ENCODE data around the gene FAM117A. TPM values are rescaled to one million over a fixed set of nuclear protein-coding genes. Genes with fewer than 3 reads are reported as not detected.

FAM117A gene, protein sequence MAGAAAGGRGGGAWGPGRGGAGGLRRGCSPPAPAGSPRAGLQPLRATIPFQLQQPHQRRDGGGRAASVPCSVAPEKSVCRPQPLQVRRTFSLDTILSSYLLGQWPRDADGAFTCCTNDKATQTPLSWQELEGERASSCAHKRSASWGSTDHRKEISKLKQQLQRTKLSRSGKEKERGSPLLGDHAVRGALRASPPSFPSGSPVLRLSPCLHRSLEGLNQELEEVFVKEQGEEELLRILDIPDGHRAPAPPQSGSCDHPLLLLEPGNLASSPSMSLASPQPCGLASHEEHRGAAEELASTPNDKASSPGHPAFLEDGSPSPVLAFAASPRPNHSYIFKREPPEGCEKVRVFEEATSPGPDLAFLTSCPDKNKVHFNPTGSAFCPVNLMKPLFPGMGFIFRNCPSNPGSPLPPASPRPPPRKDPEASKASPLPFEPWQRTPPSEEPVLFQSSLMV
- total RNA-seq (2012; rRNA removed) = 1.3 and 2.3 TPM in 2 replicates

DNA sequence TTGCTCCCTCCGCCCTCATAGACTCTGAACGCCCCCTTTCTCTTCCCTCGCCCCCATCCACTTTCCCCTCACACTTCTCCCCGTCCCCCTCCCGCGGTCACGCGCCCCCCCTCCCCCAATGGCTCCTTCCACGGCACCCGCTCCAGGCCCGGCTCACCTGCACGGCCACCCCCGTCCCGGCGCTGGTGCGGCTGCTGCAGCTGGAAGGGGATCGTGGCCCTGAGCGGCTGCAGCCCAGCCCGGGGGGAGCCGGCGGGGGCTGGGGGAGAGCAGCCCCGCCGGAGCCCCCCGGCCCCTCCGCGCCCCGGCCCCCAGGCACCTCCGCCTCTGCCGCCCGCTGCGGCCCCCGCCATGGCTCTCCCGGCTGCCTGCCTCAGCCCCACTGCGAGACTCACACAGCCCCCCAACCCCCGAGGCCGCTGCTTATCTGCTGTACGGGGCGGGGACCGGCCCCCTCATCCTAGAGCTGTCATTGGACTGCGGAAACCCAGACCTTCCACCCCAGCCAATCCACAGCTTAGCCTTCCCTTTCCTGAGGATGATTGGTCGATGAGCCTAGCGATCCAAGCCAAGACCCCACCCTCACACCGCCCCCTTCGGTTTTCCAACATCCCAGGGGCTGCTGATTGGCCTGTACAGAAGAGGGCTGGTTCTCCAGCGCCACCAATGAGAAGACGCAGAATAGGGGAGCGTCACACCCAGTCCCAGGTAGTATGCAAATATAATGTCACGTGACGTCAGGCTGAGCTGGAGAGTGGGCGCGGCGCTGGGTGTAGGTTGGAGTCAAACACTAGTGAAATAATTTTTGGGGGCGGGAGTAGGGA is at the start of gene FAM117A:
TSS of gene FAM117A (minus strand) at position 397 of the 824 bp plus-strand sequence. CDS start at position 353, 44 bp downstream.
- no peaks in the 10 kb centered on the region for H3K9me3 ChIP-seq (replicated peaks; ENCODE audit: low read length)
- H3K9ac ChIP-seq (ENCODE audit: low read depth, low read length) = no peak within 1 kb of the TSS
- no peaks in the 10 kb centered on the region for H3K36me3 ChIP-seq (ENCODE audit: insufficient read depth, low read length)
- H3K4me1 ChIP-seq (ENCODE audit: control insufficient read depth, insufficient read depth, low read length) = peaks cover 14% of the 10 kb centered on the region
- peaks cover 85% of the 10 kb centered on the region for H3K27me3 ChIP-seq (ENCODE audit: control insufficient read depth, insufficient read depth, low read length)
- H3K4me3 ChIP-seq (ENCODE audit: low read length) = peak within 1 kb of the TSS; percentile 66
- peak within 1 kb of the TSS; percentile 76 for H3K4me2 ChIP-seq (ENCODE audit: low read length)

DNA sequence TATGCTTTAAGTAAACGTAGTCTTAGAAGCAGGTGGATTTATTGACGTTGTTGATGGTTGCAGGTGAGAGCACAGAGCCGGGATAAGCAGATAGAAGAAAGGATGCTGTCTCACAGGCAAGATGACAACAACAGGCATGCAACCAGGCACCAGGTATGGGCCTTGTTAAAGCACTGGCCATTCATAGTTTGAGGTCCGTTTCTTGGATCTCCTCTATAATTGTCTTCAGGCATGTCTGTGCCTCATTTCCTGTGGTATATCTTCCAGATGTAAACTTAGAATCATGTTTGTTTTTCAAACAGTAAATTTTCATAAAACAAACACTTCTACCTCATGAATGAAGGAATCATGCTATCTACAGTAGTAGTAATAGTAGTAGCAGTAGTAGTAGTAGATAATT is 45.1 kb upstream of the FAM117A start:
- no peak overlapping the region for H3K4me3 ChIP-seq (ENCODE audit: low read length)
- peaks cover 14% of the 10 kb centered on the region for H3K4me1 ChIP-seq (ENCODE audit: control insufficient read depth, insufficient read depth, low read length)
- no peak overlapping the region for H3K4me2 ChIP-seq (ENCODE audit: low read length)
- H3K9me3 ChIP-seq (replicated peaks; ENCODE audit: low read length) = no peaks in the 10 kb centered on the region
- H3K36me3 ChIP-seq (ENCODE audit: insufficient read depth, low read length) = peaks cover 49% of the 10 kb centered on the region
- H3K27me3 ChIP-seq (ENCODE audit: control insufficient read depth, insufficient read depth, low read length) = no peaks in the 10 kb centered on the region
- no peak overlapping the region for H3K9ac ChIP-seq (ENCODE audit: low read depth, low read length)

DNA sequence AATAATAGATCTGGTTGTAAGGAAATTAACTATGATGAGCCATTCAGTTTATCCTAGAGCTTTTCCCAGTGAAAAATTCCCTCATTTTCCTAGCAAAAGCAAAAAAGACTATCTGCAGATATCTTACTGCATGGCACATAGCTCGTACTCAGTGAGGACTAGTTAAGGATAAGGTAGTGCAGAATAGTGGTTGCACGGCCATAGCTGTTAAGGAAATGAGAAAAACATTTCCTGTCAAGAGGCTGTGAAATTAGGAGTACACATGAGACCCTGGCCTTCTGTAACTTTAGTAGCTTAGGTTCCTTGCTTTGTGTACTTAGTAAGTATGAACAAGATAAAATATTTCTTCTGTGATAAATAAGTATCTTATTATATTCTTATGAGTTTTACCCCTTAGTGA is 34.8 kb upstream of the FAM117A start:
- H3K9ac ChIP-seq (ENCODE audit: low read depth, low read length) = no peak overlapping the region
- H3K4me2 ChIP-seq (ENCODE audit: low read length) = no peak overlapping the region
- peaks cover 68% of the 10 kb centered on the region for H3K36me3 ChIP-seq (ENCODE audit: insufficient read depth, low read length)
- no peaks in the 10 kb centered on the region for H3K9me3 ChIP-seq (replicated peaks; ENCODE audit: low read length)
- no peaks in the 10 kb centered on the region for H3K4me1 ChIP-seq (ENCODE audit: control insufficient read depth, insufficient read depth, low read length)
- H3K4me3 ChIP-seq (ENCODE audit: low read length) = no peak overlapping the region
- H3K27me3 ChIP-seq (ENCODE audit: control insufficient read depth, insufficient read depth, low read length) = no peaks in the 10 kb centered on the region

DNA sequence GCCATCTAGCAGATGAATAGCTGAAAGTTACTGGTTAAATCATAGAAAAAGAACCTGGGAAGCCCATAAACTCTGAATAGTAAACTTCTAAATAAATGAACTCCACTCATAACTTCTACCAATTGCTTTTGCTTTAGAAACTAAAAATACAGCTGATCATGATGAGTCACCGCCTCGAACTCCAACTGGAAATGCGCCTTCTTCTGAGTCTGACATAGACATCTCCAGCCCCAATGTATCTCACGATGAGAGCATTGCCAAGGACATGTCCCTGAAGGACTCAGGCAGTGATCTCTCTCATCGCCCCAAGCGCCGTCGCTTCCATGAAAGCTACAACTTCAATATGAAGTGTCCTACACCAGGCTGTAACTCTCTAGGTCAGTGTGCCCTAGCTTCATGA is 34.3 kb upstream of the FAM117A start:
- H3K36me3 ChIP-seq (ENCODE audit: insufficient read depth, low read length) = peaks cover 71% of the 10 kb centered on the region
- H3K9me3 ChIP-seq (replicated peaks; ENCODE audit: low read length) = no peaks in the 10 kb centered on the region
- no peak overlapping the region for H3K9ac ChIP-seq (ENCODE audit: low read depth, low read length)
- H3K4me2 ChIP-seq (ENCODE audit: low read length) = no peak overlapping the region
- no peak overlapping the region for H3K4me3 ChIP-seq (ENCODE audit: low read length)
- no peaks in the 10 kb centered on the region for H3K27me3 ChIP-seq (ENCODE audit: control insufficient read depth, insufficient read depth, low read length)
- H3K4me1 ChIP-seq (ENCODE audit: control insufficient read depth, insufficient read depth, low read length) = no peaks in the 10 kb centered on the region

DNA sequence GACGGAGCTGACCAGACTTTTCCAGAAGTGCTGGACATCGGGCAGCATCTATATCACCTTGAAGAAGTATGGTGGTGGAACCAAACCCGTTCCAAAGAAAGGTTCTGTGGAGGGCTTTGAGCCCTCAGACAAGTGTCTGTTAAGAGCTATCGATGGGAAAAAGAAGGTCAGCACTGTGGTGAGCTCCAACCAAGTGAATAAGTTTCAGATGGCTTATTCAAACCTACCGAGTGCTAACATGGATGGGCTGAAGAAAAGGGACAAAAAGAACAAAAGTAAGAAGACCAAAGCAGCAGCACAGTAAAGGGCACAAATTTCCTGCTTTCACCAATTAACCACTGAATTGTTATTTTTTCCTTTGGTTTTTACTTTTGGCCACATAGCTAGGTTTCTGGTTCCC is 31.4 kb upstream of the FAM117A start:
- Histone ChIP-seq H3K9ac (ENCODE audit: low read depth, low read length) (no peak overlapping the region), H3K9me3 (replicated peaks; ENCODE audit: low read length) (no peaks in the 10 kb centered on the region), H3K4me2 (ENCODE audit: low read length) (no peak overlapping the region), H3K27me3 (ENCODE audit: control insufficient read depth, insufficient read depth, low read length) (no peaks in the 10 kb centered on the region), H3K4me1 (ENCODE audit: control insufficient read depth, insufficient read depth, low read length) (no peaks in the 10 kb centered on the region), H3K36me3 (ENCODE audit: insufficient read depth, low read length) (peaks cover 75% of the 10 kb centered on the region), H3K4me3 (ENCODE audit: low read length) (no peak overlapping the region)

DNA sequence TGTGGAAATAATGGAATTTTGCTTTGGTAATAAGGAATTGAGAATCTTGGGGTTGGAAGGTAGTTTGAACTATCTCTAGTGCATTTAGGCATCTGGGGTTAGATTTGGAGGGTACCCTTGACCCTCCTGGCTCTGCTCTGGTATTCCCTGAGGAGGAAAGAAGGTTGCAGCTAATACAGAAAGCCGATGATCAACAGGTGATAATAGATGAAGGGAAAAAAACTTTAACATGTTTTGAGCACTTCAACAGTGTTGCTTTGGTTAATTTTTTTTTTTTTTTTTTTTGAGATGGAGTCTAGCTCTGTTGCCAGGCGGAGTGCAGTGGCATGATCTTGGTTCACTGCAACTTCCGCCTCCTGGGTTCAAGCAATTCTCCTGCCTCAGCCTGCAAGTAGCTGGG is 29.4 kb upstream of the FAM117A start:
- Histone ChIP-seq H3K4me1 (ENCODE audit: control insufficient read depth, insufficient read depth, low read length) (peaks cover 6% of the 10 kb centered on the region), H3K4me3 (ENCODE audit: low read length) (no peak overlapping the region), H3K27me3 (ENCODE audit: control insufficient read depth, insufficient read depth, low read length) (no peaks in the 10 kb centered on the region), H3K36me3 (ENCODE audit: insufficient read depth, low read length) (peaks cover 61% of the 10 kb centered on the region), H3K9ac (ENCODE audit: low read depth, low read length) (no peak overlapping the region), H3K9me3 (replicated peaks; ENCODE audit: low read length) (no peaks in the 10 kb centered on the region), H3K4me2 (ENCODE audit: low read length) (no peak overlapping the region)

DNA sequence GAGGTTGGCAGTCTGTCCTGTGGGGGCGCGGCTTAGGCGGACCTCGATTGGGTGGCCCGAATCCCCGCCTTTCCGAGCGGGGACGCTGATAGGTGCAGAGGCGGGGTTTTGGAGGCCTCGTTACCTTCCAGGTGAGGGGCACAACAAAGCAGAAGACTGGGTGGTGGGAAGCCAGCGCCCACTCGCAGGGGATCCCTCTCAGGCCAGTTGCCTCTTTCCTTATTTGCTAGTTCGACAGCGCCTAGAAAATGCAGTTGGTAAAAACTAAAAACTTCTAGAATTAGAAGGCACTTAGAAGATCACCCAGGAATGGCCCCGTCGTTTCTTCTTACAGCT is 25.3 kb upstream of the FAM117A start:
- Histone ChIP-seq H3K9ac (ENCODE audit: low read depth, low read length) (peak overlapping the region; percentile 51), H3K9me3 (replicated peaks; ENCODE audit: low read length) (no peaks in the 10 kb centered on the region), H3K4me3 (ENCODE audit: low read length) (peak overlapping the region; percentile 88), H3K36me3 (ENCODE audit: insufficient read depth, low read length) (peaks cover 31% of the 10 kb centered on the region), H3K4me2 (ENCODE audit: low read length) (peak overlapping the region; percentile 92), H3K4me1 (ENCODE audit: control insufficient read depth, insufficient read depth, low read length) (peaks cover 14% of the 10 kb centered on the region), H3K27me3 (ENCODE audit: control insufficient read depth, insufficient read depth, low read length) (no peaks in the 10 kb centered on the region)

DNA sequence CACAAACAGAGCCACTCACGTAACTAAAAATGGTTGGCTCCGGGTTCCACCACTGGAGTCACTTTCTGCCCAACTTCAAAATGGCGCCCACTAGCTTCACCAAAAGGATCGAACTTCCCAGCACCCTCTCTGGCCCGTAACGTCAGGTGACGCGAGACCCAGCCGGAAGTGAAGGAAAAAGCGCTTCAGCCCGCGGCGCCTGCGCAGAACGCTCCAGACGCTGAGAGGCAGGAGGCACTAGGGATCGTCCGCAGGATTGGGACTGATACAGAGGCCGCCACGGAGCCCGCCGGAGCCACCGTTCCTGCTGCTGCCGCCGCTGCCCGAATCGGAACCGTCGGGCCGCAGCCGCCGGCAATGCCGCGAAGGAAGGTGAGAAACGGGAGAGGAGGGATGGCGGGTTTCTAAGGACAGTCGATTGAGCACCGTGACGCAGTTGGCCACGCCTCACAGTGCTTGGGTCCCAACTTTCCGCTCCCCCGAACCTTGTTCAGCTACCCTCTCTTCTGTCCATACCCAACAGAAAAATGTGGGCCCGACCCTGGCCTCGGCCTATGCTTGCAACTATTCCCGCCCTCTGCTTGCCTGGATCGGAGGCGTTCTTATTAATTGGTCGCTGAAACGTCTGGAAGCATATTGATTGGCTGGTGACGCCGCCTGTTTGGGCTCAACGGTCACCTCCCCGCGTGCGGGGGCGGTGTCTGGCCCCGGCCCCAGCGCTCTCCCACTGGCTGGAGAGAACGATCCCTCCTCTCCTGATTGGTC is 24.7 kb upstream of the FAM117A start, which contains the start of gene KAT7:
TSS of gene KAT7 (plus strand) at position 204 of the 765 bp plus-strand sequence. CDS start at position 358, 154 bp downstream.
- peak within 1 kb of the TSS; percentile 88 for H3K4me3 ChIP-seq (ENCODE audit: low read length)
- H3K9me3 ChIP-seq (replicated peaks; ENCODE audit: low read length) = no peaks in the 10 kb centered on the region
- H3K36me3 ChIP-seq (ENCODE audit: insufficient read depth, low read length) = peaks cover 26% of the 10 kb centered on the region
- H3K4me2 ChIP-seq (ENCODE audit: low read length) = peak within 1 kb of the TSS; percentile 92
- no peaks in the 10 kb centered on the region for H3K27me3 ChIP-seq (ENCODE audit: control insufficient read depth, insufficient read depth, low read length)
- H3K4me1 ChIP-seq (ENCODE audit: control insufficient read depth, insufficient read depth, low read length) = peaks cover 14% of the 10 kb centered on the region
- H3K9ac ChIP-seq (ENCODE audit: low read depth, low read length) = peak within 1 kb of the TSS; percentile 98

DNA sequence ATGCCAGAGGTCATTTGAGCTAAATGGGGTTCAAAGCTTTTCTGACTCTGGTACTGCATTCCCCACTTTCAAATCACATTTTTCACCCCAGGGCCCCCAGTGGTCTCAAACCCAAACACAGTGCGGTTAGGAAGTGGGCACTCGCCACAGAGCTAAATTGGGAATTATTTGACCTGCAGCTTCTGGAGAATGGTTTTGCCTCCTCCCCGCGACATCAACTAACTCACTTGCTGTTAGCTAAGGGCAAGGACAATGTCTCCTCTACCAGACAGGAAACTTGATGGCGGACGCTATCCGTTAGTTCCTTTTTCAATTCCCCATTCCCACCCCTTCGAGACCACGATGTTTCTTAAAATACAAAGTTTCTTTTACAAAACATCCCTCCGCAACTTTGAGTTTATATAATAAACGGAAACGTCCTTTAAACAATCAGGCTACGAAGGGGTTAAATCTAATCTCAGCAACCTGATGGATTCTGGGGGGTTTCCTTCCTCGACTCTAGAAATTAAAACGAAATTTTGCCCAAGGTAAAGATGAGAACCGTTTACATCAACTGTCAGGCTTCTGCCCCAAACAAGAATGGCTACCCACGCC is 24.1 kb upstream of the FAM117A start:
- no peaks in the 10 kb centered on the region for H3K27me3 ChIP-seq (ENCODE audit: control insufficient read depth, insufficient read depth, low read length)
- peaks cover 21% of the 10 kb centered on the region for H3K36me3 ChIP-seq (ENCODE audit: insufficient read depth, low read length)
- H3K9me3 ChIP-seq (replicated peaks; ENCODE audit: low read length) = no peaks in the 10 kb centered on the region
- peaks cover 14% of the 10 kb centered on the region for H3K4me1 ChIP-seq (ENCODE audit: control insufficient read depth, insufficient read depth, low read length)
- H3K4me2 ChIP-seq (ENCODE audit: low read length) = peak overlapping the region; percentile 80
- peak overlapping the region; percentile 98 for H3K9ac ChIP-seq (ENCODE audit: low read depth, low read length)
- peak overlapping the region; percentile 88 for H3K4me3 ChIP-seq (ENCODE audit: low read length)

DNA sequence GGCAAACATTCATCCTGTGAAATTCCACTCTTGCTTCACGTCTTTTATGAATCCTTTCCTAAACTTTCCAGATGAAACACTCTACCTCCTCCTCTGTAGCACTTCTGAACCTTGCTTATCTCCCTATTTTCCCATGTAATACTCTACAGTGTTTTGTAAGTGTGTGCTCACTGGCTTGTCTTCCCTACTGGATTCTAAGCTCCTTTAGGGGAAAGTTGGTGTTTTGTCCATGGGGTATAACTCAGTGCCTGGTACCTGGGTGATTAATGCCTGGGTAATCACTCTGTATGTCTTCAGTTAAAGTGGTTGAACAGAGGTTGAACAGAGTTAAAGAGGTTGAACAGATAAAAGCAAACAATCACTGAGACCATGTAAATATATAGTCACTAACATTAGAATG is 20.7 kb upstream of the FAM117A start:
- H3K27me3 ChIP-seq (ENCODE audit: control insufficient read depth, insufficient read depth, low read length) = no peaks in the 10 kb centered on the region
- H3K9ac ChIP-seq (ENCODE audit: low read depth, low read length) = no peak overlapping the region
- peaks cover 21% of the 10 kb centered on the region for H3K4me1 ChIP-seq (ENCODE audit: control insufficient read depth, insufficient read depth, low read length)
- no peaks in the 10 kb centered on the region for H3K9me3 ChIP-seq (replicated peaks; ENCODE audit: low read length)
- H3K36me3 ChIP-seq (ENCODE audit: insufficient read depth, low read length) = no peaks in the 10 kb centered on the region
- no peak overlapping the region for H3K4me3 ChIP-seq (ENCODE audit: low read length)
- H3K4me2 ChIP-seq (ENCODE audit: low read length) = no peak overlapping the region

DNA sequence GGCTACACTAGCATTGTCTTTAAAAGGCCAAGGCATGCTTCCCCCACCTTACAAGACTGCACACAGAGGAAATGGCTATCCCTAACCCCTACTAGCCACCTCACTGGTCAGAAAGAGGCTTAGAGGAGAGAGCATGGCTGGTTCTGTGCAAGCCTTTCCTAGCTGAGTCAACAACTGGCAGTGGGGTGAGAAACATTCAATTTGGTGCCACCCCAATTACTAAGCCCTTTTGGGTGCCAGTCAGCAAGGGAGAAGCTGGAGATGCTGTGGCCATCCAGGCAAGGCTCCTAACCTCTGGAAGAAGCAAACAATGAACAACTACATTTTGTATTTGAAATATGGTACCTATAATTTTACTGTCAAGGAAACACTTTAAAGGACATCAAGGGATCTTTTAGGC is 19.9 kb upstream of the FAM117A start:
- no peaks in the 10 kb centered on the region for H3K9me3 ChIP-seq (replicated peaks; ENCODE audit: low read length)
- peaks cover 26% of the 10 kb centered on the region for H3K4me1 ChIP-seq (ENCODE audit: control insufficient read depth, insufficient read depth, low read length)
- no peak overlapping the region for H3K9ac ChIP-seq (ENCODE audit: low read depth, low read length)
- H3K4me2 ChIP-seq (ENCODE audit: low read length) = no peak overlapping the region
- H3K27me3 ChIP-seq (ENCODE audit: control insufficient read depth, insufficient read depth, low read length) = no peaks in the 10 kb centered on the region
- no peak overlapping the region for H3K4me3 ChIP-seq (ENCODE audit: low read length)
- H3K36me3 ChIP-seq (ENCODE audit: insufficient read depth, low read length) = no peaks in the 10 kb centered on the region

Data from skeletal muscle satellite cell (primary cell).